ENCODE data around the gene PEX16.

GRCh38 chr11:45886816-45887520, 30.7 kb downstream of the PEX16 start:
- no peak for TF ChIP-seq CTCF (IDR thresholded peaks at IDR 0.05)
- no peak for TF ChIP-seq POLR2A (IDR thresholded peaks at IDR 0.05)

All from ovary (tissue), 3 donors.